Cardiac muscle cell (in vitro differentiated cells and primary cell): Measurements from ENCODE around the gene BBOX1. TPM values are rescaled to one million over a fixed set of nuclear protein-coding genes. Genes with fewer than 3 reads are reported as not detected.

ENCODE experiments used
- DNase-seq, 2 donors: peaks; one replicate each; pipeline versions ENCODE4 v3.0.0 to v3.0.0-alpha.2; 2010 to 2017; ENCODE audit warnings: low read depth in 1 of 2, low spot score in 1 of 2
- H3K27ac ChIP-seq: fragments of 200-600 bp; sonication (generic); 2 replicates; pipeline ENCODE4 v1.5.1; 2016
- H3K27me3 ChIP-seq: fragments of 200-600 bp; sonication (generic); 2 replicates; pipeline ENCODE4 v1.6.0; 2016; ENCODE audit warnings: control low read depth
- H3K36me3 ChIP-seq: fragments of 200-600 bp; sonication (generic); 2 replicates; pipeline ENCODE4 v1.5.1; 2016; ENCODE audit warnings: control low read depth
- H3K4me1 ChIP-seq: fragments of 200-600 bp; sonication (generic); 2 replicates; pipeline ENCODE4 v1.8.1; 2017; ENCODE audit warnings: low read depth, mild to moderate bottlenecking, mixed run types
- H3K4me3 ChIP-seq: fragments of 200-600 bp; sonication (generic); 2 replicates; pipeline ENCODE4 v1.5.1; 2016; ENCODE audit warnings: mild to moderate bottlenecking
- H3K9me3 ChIP-seq: fragments of 200-600 bp; sonication (generic); 2 replicates; pipeline ENCODE4 v1.5.1; 2017; ENCODE audit warnings: low read depth, mild to moderate bottlenecking, control low read depth
- CTCF ChIP-seq: IDR thresholded peaks from 2 replicates; pipeline ENCODE4 v1.5.1; 2012; ENCODE audit warnings: low read depth, mild to moderate bottlenecking, low read length
- polyA plus RNA-seq: library from polyadenylated mRNA; unstranded; fragments of >200 nt; fragmentation: Nextera tagmentation; extraction: Ambion mirVana; gene quantifications from 2 replicates; pipeline ENCODE4 v1.2.1, GENCODE V29; 2016
- total RNA-seq: library from RNA; depleted of rRNA; stranded (reverse); fragments of >200 nt; gene quantifications from 2 replicates; pipeline ENCODE4 v1.2.3, GENCODE V29; 2016

The BBOX1 gene
- total and polyA plus RNA-seq, 2 experiments from 2014 or later: not detected

- no peaks in the 10 kb centered on the region for H3K27me3 ChIP-seq
- no peak for DNase-seq
- H3K4me1 ChIP-seq: peaks cover 15% of the 10 kb centered on the region
- no peak overlapping the region for H3K4me3 ChIP-seq
- H3K9me3 ChIP-seq: no peaks in the 10 kb centered on the region
- no peak for TF ChIP-seq CTCF
- H3K36me3 ChIP-seq: no peaks in the 10 kb centered on the region
- no peak overlapping the region for H3K27ac ChIP-seq
Measured at GRCh38 chr11:27008811-27009535, 31.6 kb upstream of the BBOX1 start.

- DNase-seq: no peak
- Histone ChIP-seq H3K9me3 (no peaks in the 10 kb centered on the region), H3K4me3 (no peak overlapping the region), H3K36me3 (no peaks in the 10 kb centered on the region), H3K4me1 (peaks cover 16% of the 10 kb centered on the region), H3K27me3 (no peaks in the 10 kb centered on the region), H3K27ac (no peak overlapping the region)
- TF ChIP-seq CTCF: no peak
Measured at GRCh38 chr11:27011560-27012233, 28.9 kb upstream of the BBOX1 start.

GRCh38 chr11:27012234-27012921 lies 28.2 kb upstream of the BBOX1 start:
- no peaks in the 10 kb centered on the region for H3K36me3 ChIP-seq
- no peak for TF ChIP-seq CTCF

GRCh38 chr11:27013781-27014361 lies 26.7 kb upstream of the BBOX1 start:
- peak in 1 of 2 donors; percentile 68 for DNase-seq

More at GRCh38 chr11:27012234-27012921, 28.2 kb upstream of the BBOX1 start:
- DNase-seq: peak; percentile 14 to 76
- Histone ChIP-seq H3K4me1 (peaks cover 16% of the 10 kb centered on the region), H3K9me3 (no peaks in the 10 kb centered on the region), H3K27me3 (no peaks in the 10 kb centered on the region), H3K4me3 (no peak overlapping the region), H3K27ac (no peak overlapping the region)

More at GRCh38 chr11:27013781-27014361, 26.7 kb upstream of the BBOX1 start:
- H3K27me3 ChIP-seq: no peaks in the 10 kb centered on the region
- H3K36me3 ChIP-seq: no peaks in the 10 kb centered on the region
- H3K27ac ChIP-seq: no peak overlapping the region
- no peak overlapping the region for H3K4me3 ChIP-seq
- H3K9me3 ChIP-seq: no peaks in the 10 kb centered on the region
- peaks cover 16% of the 10 kb centered on the region for H3K4me1 ChIP-seq
- TF ChIP-seq CTCF: no peak
